ENCODE results near the gene NPAS3.

NPAS3 gene

DNA sequence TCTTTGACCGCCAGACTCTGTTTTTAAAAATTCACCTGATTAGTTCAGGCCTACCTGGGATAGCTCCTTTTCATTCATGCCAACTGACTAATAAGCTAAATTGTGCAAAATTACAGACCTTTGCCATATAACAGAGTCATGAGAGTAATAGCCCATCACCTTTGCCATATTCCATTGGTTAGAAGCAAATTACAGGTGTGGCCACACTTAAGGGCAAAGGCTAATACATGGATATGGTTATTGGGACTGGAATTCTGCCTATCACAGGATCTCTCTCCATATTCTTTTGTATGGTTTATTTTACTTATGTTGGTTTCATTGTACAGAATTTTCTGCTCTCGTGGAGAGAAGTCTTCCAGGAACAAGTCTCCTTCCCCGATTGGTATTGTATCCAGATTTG lies 897.0 kb downstream of the NPAS3 start:
- DNase-seq (ENCODE audit: low read depth, low spot score): no peak

DNA sequence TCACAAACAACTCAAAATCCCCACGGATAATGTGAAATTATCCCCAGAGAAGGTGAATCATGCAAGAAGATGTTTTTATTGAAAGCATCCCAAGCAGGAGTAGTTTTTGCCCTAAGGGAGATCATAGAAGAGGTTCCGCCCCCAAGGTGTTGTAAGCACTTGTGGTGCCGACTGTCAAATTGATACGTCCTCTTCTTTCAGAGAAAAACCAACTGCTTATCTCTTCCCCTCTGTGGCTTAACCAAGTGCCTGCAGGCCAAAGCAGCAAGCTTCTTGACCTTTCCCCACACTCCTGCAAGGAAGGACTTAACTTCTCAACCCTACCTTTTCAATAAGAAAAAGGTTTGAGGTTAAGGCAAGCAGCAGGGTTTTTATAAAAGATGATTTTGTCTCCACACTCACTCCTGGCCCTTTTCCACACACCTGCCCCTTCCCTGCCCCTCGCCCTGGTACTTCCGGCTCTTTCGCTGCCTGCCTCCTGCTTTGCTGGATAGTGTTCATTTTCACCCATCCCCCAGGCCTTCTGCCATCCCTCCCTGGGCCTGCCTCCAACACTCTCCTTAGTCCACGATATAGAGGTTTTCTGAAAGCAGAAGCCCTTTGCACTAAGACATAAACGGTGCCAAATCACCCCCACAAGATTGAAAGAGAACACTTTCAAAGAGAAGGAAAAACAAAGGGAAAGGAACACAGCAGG lies 897.7 kb downstream of the NPAS3 start:
- DNase-seq (ENCODE audit: low read depth, low spot score): no peak

DNA sequence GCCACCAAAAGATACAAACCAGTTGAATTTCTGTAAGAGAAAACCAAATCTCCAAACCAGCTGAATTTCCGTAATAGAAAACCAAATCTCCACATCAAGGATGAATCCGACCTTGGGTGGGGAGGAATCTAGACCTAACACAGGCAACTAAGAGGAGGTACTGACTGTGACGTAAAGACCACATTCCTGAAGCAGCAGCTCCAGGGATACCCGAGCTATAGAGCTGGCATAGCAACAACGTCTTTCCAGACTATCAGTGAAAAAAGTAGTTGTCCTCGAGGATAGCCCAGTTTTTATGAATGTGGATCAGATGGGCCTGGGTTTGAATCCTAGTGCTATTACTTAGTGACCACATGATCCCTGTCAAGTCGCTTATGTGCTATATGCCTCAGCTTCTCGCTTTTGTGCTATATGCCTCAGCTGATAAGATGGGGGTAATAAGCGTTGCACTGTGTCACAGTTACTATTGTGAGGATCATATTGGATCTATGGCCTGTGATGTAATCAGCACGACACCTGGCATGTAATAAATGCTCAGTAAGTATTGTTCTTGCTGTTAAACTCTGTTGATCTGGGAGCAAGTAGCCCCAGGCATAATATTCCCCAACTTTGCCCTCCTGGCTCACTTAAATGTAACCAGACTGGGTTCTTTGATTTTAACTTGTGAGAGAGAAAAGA lies 898.4 kb downstream of the NPAS3 start:
- no peak for DNase-seq (ENCODE audit: low read depth, low spot score)

DNA sequence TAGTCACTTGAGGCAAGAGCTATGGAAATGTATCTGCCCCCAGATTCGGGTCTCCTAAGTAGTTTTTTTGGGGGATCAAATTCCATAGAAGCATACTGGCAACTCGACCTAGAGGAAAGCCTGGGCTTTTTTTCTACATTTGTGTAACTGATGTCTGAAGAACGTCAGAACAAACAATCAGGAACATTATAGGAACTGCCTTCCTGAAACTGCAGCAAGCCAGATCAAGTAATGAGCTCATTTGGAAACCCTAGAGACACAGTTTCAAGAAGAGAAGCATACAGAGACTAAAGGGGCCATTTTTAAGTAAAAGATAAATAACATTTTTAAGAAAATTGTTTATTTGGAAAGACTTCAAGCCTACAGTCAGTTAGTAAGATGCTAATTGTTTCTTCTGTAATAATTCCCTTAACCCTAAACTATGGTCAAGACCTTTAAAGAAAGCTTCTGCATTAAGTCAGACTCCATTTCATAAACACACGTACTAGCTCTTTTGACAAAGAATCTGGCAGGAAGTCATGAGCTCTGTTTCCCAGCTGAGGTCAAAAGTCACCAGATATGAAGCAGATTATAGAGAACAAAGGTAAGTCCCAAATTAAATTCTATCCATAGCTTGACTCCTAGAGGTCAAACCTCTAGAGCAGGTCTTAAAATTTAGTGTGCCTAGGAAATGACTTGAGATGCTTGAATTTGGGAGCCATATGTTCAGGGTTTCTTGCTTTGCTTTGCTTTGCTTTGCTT lies 899.4 kb downstream of the NPAS3 start:
- no peak for DNase-seq (ENCODE audit: low read depth, low spot score)

DNA sequence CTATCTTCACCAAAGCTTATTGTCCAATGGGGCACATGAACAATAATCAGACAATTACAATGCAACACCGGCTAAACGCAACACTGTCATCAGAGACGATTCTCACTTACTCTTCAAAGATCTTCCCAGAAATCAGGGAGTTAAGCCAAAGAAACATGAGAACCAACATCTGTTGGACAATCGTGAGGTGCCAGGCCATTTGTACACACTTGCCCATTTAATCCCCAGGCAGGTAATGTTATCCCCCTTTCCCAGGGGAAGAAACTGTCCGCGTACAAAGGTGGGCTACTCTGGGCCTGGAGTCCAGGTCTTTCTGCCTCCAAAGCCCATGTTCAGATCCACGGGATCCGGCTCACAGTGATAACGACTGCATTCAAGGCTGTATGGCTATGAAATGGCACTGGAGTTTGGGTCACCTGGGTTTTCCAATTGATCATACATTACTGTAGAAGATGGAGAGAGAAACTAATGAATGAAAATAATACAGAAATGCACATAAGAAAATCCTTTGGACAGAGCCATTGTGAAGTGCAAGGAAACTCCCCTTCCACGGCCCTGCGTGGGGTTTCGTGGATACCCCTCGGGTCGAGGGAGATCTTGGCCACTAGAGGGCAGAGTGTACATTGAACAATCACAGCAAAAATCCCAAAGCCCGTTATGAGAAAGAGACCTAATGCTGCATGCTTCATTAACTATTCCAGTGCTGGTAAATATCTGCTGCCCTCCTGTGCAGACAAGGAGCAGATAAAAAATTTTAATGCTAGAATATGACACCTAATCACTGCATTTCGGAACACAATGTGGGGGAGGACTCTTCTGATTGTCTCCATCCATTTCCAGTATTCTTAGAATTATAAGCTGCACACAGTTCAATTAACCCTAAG lies 900.8 kb downstream of the NPAS3 start:
- DNase-seq (ENCODE audit: low read depth, low spot score): no peak

DNA sequence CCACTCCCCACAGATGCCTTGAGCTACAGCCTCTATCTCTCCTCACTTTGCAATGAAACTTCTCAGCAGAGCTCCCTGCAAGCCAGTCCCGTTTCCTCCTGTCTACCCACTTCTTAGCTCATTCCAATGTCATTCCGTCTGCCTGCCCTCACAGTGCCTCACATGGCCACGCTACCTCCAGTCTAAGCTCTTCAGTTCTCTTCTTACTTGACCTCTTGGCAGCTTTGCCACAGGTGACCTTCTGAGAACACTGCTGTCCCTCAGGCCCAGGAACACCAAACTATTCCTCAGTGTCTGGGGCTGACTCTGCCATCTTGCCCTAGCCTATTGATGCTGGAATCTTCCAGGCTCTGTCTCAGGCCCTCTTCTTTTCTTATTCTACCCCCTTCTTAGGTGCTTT lies 902.1 kb downstream of the NPAS3 start:
- DNase-seq (ENCODE audit: low read depth, low spot score): no peak

DNA sequence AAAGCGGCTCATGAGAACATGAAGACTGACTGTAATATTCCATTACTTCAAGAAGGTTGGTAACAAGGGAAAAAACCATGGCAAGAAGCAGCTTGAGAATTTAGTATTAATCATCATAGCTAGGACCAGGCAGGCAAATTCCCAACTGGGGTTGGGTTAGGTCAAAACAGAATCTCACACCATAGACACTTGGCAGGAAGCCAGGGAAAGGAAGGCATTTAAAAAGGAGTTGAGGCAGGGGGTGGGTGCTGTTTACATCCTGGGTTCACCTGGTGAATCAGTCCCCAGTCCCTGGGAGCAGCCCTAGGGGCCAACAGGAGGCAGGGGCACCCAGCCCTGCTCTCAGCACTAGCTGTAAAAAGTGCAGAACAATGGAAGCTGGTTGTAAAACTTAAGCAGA lies 903.6 kb downstream of the NPAS3 start:
- no peak for DNase-seq (ENCODE audit: low read depth, low spot score)

DNA sequence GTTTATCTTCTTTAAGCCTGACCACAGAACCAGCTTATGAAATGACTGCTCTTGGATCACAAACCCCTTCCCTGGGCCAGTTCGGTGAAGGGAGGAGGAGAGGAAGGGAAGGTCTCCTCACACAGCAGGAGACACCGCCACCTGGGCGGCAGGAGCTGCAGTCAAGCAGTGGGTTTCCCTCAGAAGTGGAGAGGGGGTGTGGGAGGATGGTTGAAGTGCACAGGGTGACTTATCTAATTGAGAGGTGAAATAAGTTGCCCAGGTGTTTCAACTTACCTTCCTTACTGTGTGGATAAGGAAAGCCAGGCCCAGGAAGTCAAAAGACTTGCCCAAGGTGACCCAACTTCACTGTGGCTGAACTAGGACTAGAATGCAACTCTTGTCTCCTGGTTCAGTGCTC lies 905.4 kb downstream of the NPAS3 start:
- DNase-seq (ENCODE audit: low read depth, low spot score): no peak

DNA sequence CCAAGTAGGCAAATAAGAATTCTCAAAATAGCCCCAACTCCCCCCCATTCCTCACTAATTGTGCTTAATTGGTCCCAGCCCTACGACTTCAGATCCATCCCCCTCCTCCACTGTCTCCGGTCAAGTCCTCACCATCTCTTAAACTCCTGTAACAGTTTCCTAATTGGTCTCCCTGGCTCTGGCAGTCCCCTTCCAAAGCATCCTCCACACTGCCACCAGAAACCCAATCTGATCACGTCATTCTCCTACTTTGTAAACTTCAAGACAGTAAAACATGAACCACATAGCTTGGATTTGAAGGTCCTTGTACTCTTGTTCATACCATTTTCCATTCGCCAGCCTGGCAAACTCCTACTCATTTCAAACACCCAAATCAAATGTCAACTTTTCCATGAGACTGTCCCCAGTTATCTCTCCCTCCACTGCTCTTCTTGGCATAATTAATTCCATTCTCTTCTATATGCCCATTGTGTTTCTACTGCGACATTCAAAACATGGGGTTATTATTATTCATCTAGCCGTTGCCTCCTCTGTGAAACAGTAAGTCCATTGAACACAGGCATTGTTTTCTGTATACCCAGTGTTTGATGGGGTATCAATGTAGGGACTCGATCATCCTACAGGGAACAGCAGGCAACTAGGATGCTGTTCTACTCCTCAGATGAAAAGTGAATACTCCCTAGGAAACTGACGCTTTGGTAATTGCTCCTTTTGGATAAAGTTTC lies 907.6 kb downstream of the NPAS3 start:
- DNase-seq (ENCODE audit: low read depth, low spot score): no peak

DNA sequence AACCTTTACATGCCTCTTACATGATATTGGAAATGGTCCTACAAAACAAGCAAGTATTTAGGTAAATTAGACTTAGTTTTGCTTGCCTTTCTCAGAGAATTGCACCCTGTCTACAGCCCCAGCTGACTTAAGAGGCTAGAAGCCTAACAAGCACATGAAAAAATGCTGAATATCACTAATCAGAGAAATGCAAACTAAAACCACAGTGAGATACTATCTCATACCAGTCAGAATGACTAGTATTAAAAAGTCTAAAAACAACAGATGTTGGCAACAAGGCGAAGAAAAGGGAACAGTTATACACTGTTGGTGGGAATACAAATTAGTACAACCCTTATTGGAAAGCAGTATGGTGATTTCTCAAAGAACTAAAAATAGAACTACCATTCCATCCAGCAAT lies 908.4 kb downstream of the NPAS3 start:
- DNase-seq (ENCODE audit: low read depth, low spot score): no peak

DNA sequence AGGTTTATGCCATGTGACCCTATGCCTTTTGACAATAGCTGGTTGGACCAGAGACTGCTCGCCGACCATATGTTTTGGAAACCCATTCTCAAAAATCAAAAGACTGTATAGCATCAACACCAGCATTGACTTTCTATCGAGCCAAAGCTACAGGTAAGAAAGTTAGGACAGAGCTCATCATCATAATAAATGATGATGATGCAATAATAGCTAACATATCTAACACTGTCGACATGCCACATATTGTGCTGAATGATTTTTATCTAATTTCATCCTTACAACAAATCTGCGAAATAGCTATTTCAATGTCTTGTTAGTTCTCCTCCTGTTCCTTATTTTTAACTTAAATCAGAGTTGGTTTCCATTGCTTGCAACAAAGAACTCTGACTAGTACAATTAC lies 909.3 kb downstream of the NPAS3 start:
- DNase-seq (ENCODE audit: low read depth, low spot score): no peak

DNA sequence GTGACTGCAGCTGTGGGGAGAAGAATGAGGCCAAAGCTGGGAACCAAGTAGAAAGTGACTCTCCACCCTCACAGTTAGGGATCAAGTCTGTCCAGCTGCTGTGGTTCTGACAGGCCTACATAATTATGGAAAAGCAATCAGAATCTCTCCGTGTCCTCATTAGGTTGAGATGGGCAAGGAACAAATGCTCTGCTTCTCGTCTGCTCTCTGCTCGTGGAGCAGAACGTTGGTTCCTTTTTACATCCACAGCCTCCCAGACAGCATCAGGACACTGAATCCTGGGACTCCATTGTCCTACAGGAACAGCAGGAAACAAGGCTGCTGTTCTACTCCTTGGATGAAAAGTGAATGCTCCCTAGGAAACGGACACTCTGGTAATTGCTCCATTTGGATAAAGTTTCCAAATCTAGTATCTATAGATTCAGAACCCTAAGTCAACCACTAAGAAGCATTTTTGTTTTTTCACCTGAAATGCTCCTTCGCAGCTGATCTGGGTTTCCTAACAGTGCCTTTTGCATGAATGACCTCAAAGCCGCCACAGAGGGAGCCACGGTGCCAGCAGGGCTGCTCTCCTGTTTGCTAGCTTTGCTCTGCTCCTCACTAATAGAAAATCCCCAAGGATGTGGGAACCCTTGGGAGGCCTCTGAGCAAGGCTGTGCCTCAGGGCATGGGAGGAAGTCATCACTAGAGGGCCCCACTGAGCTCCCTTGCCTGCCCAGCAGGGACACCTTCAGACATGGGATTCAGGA lies 910.2 kb downstream of the NPAS3 start:
- DNase-seq (ENCODE audit: low read depth, low spot score): no peak

DNA sequence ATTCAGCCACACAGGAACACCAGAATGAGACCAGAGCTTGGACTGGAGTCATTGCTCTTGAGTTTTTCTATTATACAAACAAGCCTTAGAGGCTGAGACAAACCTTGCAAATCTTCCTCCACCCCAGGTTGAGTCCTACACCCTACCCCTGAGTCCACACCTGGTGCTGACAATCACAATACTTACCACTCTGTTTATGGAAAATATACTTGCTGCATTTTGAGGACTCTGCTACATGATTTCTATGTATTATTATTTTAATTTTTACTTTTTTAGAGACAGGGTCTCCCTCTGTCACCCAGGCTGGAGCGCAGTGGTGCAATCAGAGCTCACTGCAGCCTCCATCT lies 910.7 kb downstream of the NPAS3 start:
- DNase-seq (ENCODE audit: low read depth, low spot score): no peak

DNA sequence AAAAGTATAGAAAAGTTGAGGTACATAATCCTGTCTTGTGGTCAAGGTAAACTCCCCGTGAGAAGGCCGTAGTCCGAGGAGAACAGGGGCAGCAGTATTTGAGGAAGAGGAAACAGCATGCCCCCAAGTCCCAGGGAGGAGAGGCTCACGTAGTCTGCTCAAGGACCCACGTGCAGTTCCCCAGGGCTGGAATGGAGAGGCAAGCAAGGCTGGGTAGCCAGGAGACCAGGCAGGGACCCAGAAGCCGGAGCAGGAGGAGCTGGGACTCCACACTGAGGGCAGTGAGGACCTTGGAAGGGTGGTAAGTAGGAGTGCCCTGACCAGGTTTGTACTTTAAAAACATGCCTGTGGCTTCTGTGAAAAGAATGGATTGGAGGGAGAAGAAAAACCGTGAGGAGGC lies 912.1 kb downstream of the NPAS3 start:
- no peak for DNase-seq (ENCODE audit: low read depth, low spot score)

DNA sequence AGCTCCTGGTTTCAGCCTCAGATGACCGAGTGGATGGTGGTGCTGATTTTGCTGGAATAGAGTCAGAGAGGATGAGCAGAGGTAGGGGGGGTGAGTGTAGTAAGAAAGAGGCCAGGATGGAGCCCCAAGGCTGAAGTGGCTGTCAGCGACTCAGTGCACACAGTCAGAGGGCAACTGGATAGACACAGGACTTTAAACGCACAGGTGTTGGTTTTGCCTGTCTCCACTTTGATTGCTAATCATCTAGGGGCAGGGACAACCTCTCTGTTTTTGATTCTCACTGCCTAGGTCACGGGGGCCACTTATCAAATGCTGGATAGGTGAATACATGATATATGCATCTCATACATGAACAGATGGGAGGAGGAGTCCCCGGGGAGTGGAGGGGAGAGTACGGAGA lies 912.7 kb downstream of the NPAS3 start:
- DNase-seq (ENCODE audit: low read depth, low spot score): no peak

DNA sequence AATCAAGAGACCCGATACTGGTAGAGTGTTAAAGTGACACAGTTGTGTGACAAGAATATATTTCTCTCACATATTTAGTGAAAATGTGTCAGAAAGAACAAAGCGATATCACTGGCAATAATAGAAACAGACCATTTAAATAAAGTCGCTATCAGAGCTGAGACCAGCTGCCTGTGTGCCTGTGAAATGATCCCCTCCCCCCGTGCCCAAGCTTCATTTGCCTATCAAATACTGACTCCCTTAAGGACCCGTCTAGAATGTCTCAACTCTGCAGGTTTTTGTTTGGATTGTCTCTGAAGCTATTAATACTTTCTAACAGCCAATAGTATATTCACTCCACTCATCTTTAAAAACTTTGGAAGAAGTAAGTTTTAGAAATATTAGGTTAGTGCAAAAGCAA lies 913.3 kb downstream of the NPAS3 start:
- DNase-seq (ENCODE audit: low read depth, low spot score): no peak

Measured in brain pericyte (primary cell).